NB4 (cell line): ENCODE results near the gene OR5K3.
"Not testable (repeated sequence)": the region's sequence is repeated elsewhere in the genome, so short reads cannot be mapped to it uniquely, and the experiment has no call there.

Experiments used
- DNase-seq: peaks from one replicate; pipeline ENCODE4 v3.0.0; 2010; ENCODE audit warnings: low read depth
- H3K4me3 ChIP-seq: one replicate; pipeline ENCODE4 v1.5.1; 2011; ENCODE audit warnings: mild to moderate bottlenecking, low read depth, low read length, moderate library complexity
- CTCF ChIP-seq: IDR thresholded peaks from one replicate; pipeline ENCODE4 v1.5.1; 2012; ENCODE audit warnings: low read depth, low read length
- MAX ChIP-seq: IDR thresholded peaks from 2 replicates; pipeline ENCODE4 v1.6.1; 2011; ENCODE audit warnings: low read depth, low read length
- MYC ChIP-seq: IDR thresholded peaks from 2 replicates; pipeline ENCODE4 v1.6.1; 2011; ENCODE audit warnings: low read depth, low read length
- POLR2A ChIP-seq: IDR thresholded peaks from 2 replicates; pipeline ENCODE4 v1.6.1; 2011; ENCODE audit warnings: mild to moderate bottlenecking; ENCODE audit not compliant: insufficient read length; ENCODE audit errors: extremely low read depth

The OR5K3 gene

GRCh38 chr3:98371853-98372252 is 18.6 kb upstream of the OR5K3 start:
- TF ChIP-seq CTCF (no peak), MAX (no peak), MYC (no peak), POLR2A (no peak)
- no peak overlapping the region for H3K4me3 ChIP-seq
- no peak for DNase-seq

GRCh38 chr3:98372445-98372844 is 18.0 kb upstream of the OR5K3 start:
- no peak overlapping the region for H3K4me3 ChIP-seq
- no peak for DNase-seq
- TF ChIP-seq CTCF = no peak
- no peak for TF ChIP-seq MYC
- no peak for TF ChIP-seq MAX
- no peak for TF ChIP-seq POLR2A

- no peak overlapping the region for H3K4me3 ChIP-seq
- DNase-seq = no peak
- TF ChIP-seq MYC (no peak), MAX (no peak), CTCF (no peak), POLR2A (no peak)
Measured at GRCh38 chr3:98376631-98377030, 13.8 kb upstream of the OR5K3 start.

- no peak for DNase-seq
- H3K4me3 ChIP-seq = no peak overlapping the region
- TF ChIP-seq CTCF = no peak
- no peak for TF ChIP-seq MYC
- TF ChIP-seq MAX = no peak
- TF ChIP-seq POLR2A = no peak
Measured at GRCh38 chr3:98388147-98388546, 2.3 kb upstream of the OR5K3 start.

GRCh38 chr3:98395101-98395500 is 4.6 kb downstream of the OR5K3 start:
- no peak for TF ChIP-seq CTCF
- no peak for TF ChIP-seq MAX
- no peak for TF ChIP-seq POLR2A
- no peak for TF ChIP-seq MYC
- no peak overlapping the region for H3K4me3 ChIP-seq
- no peak for DNase-seq

GRCh38 chr3:98396482-98396881 is 6.0 kb downstream of the OR5K3 start:
- not testable (repeated sequence) for H3K4me3 ChIP-seq, DNase-seq

- TF ChIP-seq MAX (no peak), CTCF (no peak), MYC (no peak), POLR2A (no peak)
- H3K4me3 ChIP-seq = no peak overlapping the region
- no peak for DNase-seq
Measured at GRCh38 chr3:98398513-98398912, 8.0 kb downstream of the OR5K3 start.
